Measurements from ENCODE around the gene ARHGAP22. TPM values are rescaled to one million over a fixed set of nuclear protein-coding genes. Genes with fewer than 3 reads are reported as not detected.

The ARHGAP22 gene
- total RNA-seq, 1 donor from 2014 or later = 0.82 TPM

GRCh38 chr10:48505394-48506112 lies 99.3 kb downstream of the ARHGAP22 start:
- ChIA-PET CTCF (no interaction called here), POLR2A (no interaction called here)
- Mint-ChIP-seq H3K27me3 (no peaks in the 10 kb centered on the region), H3K4me3 (no peak overlapping the region), H3K9me3 (no peaks in the 10 kb centered on the region), H3K36me3 (ENCODE audit: low read depth) (no peaks in the 10 kb centered on the region), H3K27ac (no peak overlapping the region), H3K4me1 (peaks cover 2% of the 10 kb centered on the region)
- TF ChIP-seq, protein P1, sequence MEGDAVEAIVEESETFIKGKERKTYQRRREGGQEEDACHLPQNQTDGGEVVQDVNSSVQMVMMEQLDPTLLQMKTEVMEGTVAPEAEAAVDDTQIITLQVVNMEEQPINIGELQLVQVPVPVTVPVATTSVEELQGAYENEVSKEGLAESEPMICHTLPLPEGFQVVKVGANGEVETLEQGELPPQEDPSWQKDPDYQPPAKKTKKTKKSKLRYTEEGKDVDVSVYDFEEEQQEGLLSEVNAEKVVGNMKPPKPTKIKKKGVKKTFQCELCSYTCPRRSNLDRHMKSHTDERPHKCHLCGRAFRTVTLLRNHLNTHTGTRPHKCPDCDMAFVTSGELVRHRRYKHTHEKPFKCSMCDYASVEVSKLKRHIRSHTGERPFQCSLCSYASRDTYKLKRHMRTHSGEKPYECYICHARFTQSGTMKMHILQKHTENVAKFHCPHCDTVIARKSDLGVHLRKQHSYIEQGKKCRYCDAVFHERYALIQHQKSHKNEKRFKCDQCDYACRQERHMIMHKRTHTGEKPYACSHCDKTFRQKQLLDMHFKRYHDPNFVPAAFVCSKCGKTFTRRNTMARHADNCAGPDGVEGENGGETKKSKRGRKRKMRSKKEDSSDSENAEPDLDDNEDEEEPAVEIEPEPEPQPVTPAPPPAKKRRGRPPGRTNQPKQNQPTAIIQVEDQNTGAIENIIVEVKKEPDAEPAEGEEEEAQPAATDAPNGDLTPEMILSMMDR (IDR thresholded peaks at IDR 0.05) = no peak
- DNase-seq (no peak), ATAC-seq (ENCODE audit: low read depth) (no peak)
- intact Hi-C loops (cut with micrococcal nuclease) = no loop called here

DNA sequence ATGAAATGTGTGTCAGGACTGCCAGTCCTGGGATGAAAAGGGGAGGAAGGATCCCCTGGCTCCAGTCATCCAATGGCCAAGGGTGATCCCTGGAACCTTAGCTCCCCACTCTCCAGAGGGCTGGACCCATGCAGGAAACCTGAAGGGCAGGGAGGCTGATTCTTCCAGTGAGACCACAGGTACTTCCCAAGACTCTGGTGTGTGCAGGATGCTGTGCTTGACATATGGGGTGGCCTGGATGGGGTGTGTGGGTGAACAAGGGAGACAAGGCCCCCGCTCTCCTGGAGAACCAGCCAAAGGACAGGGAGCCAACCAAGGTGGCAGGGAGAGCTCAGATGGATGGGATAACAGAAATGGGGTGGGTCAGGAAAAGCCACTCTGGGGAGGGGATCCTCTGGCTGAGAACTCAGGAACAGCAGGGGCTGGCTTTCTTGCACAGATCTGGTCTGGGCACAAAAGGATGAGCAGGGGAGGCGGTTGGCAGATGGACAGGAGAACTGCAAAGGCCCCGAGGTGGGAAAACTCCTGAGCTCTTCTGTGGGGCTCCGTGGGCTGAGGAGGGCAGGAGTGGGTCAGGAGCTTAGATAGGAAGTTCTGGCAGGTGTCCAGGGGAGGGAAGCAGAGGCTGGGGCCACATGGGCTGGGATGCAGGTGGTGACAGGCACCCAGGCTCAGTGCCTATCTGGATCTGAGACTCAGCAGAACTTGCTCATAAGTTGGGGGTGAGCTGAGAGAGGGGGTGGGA lies 100.6 kb downstream of the ARHGAP22 start:
- no peak overlapping the region for H3K4me3 Mint-ChIP-seq
- no peaks in the 10 kb centered on the region for H3K9me3 Mint-ChIP-seq
- ATAC-seq (ENCODE audit: low read depth) = no peak
- H3K4me1 Mint-ChIP-seq = peaks cover 2% of the 10 kb centered on the region
- DNase-seq = no peak
- CTCF ChIA-PET = no interaction called here
- no peak overlapping the region for H3K27ac Mint-ChIP-seq
- TF ChIP-seq, protein P1 (IDR thresholded peaks at IDR 0.05) = no peak
- no peaks in the 10 kb centered on the region for H3K36me3 Mint-ChIP-seq (ENCODE audit: low read depth)
- H3K27me3 Mint-ChIP-seq = no peaks in the 10 kb centered on the region
- POLR2A ChIA-PET = no interaction called here
- intact Hi-C loops (cut with micrococcal nuclease) = no loop called here

DNA sequence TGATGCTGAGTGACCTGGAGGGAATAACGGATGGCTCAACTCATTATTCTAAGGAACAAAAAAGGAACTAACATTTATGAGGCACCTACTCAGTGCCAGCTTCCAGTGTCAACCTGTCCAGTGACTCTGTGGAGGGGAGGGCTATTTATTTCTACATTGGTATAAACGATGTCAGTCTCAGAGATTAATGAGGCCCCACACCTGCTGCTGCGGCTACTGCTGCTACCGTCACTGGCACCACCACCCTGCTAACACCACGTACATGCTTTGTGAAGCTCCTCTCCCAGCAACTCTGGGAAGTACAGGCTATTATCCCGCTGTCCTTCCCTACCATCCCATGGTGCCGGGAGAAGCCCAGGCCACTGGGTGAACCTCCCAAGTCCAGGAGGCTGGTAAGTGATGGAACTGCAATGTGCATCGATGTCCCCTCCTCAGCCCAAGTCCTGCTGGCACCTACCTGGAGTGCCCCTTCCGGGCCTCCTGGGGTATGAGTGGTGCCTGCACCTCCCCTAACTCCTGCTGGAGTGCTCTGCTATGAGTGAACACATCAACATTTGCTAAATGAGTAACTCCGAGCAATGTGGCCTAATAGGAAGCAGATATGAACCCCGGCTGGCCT lies 101.5 kb downstream of the ARHGAP22 start:
- Mint-ChIP-seq H3K27me3 (no peaks in the 10 kb centered on the region), H3K9me3 (no peaks in the 10 kb centered on the region), H3K4me1 (peaks cover 2% of the 10 kb centered on the region), H3K4me3 (no peak overlapping the region), H3K27ac (no peak overlapping the region), H3K36me3 (ENCODE audit: low read depth) (no peaks in the 10 kb centered on the region)
- ChIA-PET CTCF (no interaction called here), POLR2A (interaction anchor here (0.5 kb wide), 1 partner anchor 301 kb away, joined by 3 read pairs; no protein-coding TSS in a partner anchor)
- intact Hi-C loops (cut with micrococcal nuclease) = no loop called here
- no peak for DNase-seq
- TF ChIP-seq, protein P1 (IDR thresholded peaks at IDR 0.05) = no peak
- no peak for ATAC-seq (ENCODE audit: low read depth)

DNA sequence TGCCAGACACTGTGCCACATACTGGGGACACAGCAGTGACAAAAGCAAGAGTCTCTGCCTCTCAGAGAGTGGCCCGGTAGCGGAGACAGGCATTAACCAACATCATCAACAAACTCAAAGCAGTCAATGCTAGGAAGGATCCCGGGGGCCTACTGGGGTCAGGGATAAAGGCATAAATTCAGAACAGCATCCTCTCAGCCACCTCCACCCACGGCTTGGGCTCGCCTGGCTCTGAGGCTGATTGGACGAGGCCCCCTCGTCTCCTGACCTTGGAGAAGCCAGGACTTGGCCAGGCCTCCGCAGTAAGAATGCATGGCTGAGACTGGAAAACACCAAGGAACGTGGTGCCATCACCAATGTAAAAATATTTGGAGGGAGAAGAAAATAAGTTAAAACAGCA lies 102.1 kb downstream of the ARHGAP22 start:
- DNase-seq = no peak
- H3K4me1 Mint-ChIP-seq = peaks cover 2% of the 10 kb centered on the region
- H3K36me3 Mint-ChIP-seq (ENCODE audit: low read depth) = no peaks in the 10 kb centered on the region
- H3K4me3 Mint-ChIP-seq = no peak overlapping the region
- intact Hi-C loops (cut with micrococcal nuclease) = no loop called here
- TF ChIP-seq, protein P1 (IDR thresholded peaks at IDR 0.05) = no peak
- no peak overlapping the region for H3K27ac Mint-ChIP-seq
- H3K27me3 Mint-ChIP-seq = no peaks in the 10 kb centered on the region
- H3K9me3 Mint-ChIP-seq = no peaks in the 10 kb centered on the region
- POLR2A ChIA-PET = interaction anchor here (0.5 kb wide), 1 partner anchor 301 kb away, joined by 3 read pairs; no protein-coding TSS in a partner anchor
- no peak for ATAC-seq (ENCODE audit: low read depth)
- CTCF ChIA-PET = no interaction called here

All from activated B cell treated with CpG ODN at 0.5 μM for 24 hours (primary cell).